HG03095 (cell line): ENCODE measurements around the gene FAS.

ENCODE experiments used
- ATAC-seq: cut with Tn5 transposase; IDR thresholded peaks from one replicate; pipeline ENCODE4 v1.9.1; 2021; ENCODE audit warnings: moderate library complexity; ENCODE audit not compliant: unreplicated experiment

FAS gene

GRCh38 chr10:88990384-88991160 is at the start of gene FAS:
FAS (plus strand) TSS chr10:88990798; CDS start chr10:88990877, 79 bp downstream.
- peak; percentile 53 for ATAC-seq

- ATAC-seq = no peak
These were observed 49.6 kb upstream of the FAS start for GRCh38 chr10:88941026-88941425.

DNA sequence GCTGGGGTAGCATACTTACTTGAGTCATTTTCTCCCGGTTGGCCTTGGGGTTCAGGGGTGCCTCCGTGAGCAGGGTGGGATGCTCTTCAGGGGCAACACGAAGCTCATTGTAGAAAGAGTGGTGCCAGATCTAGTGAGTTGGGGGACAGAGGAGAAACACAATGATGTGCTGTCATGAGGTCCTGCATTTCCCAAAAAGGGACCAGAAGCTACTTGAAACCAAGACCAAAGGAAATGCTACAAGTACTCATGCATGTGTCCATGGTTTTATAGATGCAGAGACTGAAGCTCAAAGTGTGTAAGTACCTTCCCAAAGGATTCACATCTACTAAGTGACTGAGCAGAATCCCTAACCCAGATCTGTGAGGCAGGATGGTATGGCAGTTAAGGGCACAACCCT is 46.8 kb upstream of the FAS start:
- no peak for ATAC-seq

- no peak for ATAC-seq
These were observed 45.8 kb upstream of the FAS start for GRCh38 chr10:88944813-88945212.

- ATAC-seq = no peak
These were observed 44.4 kb upstream of the FAS start for GRCh38 chr10:88946200-88946599.

- no peak for ATAC-seq
These were observed 43.5 kb upstream of the FAS start for GRCh38 chr10:88946965-88947590.

DNA sequence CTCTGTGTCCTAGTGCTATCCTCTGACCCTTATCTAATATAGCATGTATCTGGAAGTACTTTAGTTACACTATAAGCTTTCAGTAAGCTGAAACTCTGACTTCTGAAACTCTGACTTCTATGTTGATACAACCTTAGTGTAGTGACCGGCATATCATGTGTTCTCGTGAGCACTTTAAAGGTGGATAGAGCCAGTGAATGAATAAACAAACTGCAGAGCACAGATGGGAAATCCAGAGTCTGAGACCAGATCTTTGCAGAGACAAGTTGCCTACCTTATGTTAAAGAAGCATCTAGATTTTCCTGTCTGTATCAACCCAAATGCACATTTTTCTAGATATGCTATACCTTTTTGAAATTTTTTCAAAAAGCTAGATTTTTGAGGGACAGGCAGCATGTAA is 41.5 kb upstream of the FAS start:
- no peak for ATAC-seq

- ATAC-seq = no peak
These were observed 40.4 kb upstream of the FAS start for GRCh38 chr10:88949912-88950837.

DNA sequence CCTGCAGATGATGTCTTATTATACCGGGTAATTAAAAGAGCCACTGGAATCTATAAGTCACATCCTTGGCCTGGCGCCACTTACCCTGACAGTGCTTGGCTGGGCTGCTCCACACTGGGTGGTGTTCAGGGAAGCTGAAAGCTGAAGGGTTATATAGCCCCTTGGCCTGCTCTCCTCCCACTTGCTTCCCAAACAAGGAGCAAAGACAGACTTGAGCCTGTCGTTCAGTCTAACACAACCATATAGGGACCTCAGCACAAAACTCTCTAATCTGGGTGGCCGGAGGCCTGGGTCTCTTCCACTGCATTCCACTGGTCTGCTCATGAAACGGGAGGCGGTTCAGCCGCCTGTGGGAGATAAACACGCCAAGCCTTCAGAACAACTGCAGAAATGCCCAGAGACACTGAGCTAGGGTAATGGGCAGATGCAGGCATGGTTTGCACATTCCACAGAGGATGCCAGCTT is 37.9 kb upstream of the FAS start, which contains the start of gene ACTA2:
Gene ACTA2 (minus strand): TSS at position 127 of the 465 bp plus-strand sequence. CDS start 3,843 bp downstream, outside the sequence.
- ATAC-seq = no peak

- ATAC-seq = no peak
These were observed 36.9 kb upstream of the FAS start for GRCh38 chr10:88953662-88954061.

DNA sequence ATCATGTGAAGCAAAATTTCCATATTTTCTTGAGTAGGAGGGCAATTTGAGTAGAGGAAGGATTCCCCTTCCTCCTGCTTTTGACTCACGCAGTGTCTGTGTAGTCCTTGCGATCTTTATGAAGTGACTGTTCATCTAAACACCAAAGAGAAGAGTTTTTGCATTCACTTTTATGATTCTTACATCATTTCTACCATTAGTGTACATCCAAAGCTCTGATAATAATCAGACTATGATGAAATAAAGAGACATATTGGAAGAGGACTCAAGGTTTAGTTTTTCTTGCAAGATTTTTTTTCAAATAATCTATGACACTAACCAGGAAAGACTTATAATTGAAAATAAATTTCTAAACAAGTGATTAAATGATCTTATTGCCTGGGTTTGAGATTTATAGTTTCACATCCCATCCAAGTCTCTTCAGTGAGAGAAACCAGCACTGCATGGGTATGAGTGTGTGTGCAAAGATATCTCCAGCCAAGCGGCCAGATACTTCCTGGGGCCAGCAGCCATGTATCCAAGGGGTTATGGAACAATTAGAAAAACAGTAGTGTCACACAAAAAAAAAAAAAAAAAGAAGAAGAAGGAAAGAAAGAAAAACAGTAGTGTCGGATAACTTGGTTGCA is 36.0 kb upstream of the FAS start:
- ATAC-seq = no peak

GRCh38 chr10:88957381-88957780 is 33.2 kb upstream of the FAS start:
- no peak for ATAC-seq

- ATAC-seq = no peak
These were observed 31.9 kb upstream of the FAS start for GRCh38 chr10:88958721-88959120.

- no peak for ATAC-seq
These were observed 29.8 kb upstream of the FAS start for GRCh38 chr10:88960802-88961201.

DNA sequence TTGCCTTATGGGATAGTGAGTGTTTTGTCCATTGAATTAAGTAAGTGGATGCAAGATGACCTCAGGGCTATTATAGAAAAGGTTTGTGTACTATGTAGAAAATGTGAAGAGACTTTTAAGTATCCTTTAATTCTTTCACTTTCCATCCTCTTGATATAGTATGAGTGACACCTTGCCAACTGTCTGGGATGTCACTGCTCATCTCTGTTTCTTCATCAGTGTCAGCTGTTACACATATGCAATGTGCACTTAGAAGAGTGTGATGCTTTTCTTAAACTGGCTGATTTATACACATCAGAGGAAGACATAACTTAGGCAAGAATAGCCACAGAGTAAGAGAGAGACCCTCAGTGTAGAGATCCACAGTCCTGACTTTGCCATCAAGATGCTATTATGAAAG is 29.3 kb upstream of the FAS start:
- no peak for ATAC-seq

DNA sequence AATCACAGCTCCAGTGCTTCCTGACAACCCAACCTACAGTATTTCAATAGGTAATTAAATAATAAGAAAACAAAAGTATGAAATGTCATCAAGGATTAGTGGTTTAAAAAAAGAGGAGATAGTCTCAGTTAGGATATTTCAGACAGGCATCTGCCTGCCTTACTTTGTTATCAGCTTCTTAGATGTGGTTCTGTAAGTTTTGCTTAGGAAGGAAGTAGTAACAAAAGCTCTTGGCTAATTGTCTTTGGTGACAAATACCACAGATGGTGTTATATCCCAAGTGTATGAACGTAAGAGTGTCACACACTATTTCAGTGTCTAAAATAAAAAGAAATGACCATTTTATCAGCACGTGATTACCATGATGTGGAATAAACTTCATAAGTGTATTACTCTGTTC is 28.3 kb upstream of the FAS start:
- ATAC-seq = no peak

GRCh38 chr10:88963318-88963717 is 27.3 kb upstream of the FAS start:
- no peak for ATAC-seq

DNA sequence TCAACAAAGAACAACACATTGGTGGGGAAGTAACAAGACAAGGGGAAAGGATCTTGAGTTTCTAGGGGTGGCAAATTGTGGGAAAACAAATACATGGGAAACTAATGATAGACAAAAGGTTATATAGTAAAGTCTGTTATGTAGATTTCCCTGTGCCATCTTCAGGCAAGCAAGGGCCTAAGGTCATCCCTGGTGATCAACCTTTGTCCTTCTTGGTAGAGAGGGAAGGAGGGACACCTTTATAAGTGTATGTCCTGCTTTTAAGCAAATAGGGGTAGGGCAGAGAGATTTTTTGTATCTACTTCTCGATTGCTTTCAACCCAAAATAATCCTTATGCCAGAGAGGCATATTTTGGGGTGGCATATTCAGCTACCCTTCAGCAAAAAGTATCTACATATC is 26.2 kb upstream of the FAS start:
- ATAC-seq = no peak

DNA sequence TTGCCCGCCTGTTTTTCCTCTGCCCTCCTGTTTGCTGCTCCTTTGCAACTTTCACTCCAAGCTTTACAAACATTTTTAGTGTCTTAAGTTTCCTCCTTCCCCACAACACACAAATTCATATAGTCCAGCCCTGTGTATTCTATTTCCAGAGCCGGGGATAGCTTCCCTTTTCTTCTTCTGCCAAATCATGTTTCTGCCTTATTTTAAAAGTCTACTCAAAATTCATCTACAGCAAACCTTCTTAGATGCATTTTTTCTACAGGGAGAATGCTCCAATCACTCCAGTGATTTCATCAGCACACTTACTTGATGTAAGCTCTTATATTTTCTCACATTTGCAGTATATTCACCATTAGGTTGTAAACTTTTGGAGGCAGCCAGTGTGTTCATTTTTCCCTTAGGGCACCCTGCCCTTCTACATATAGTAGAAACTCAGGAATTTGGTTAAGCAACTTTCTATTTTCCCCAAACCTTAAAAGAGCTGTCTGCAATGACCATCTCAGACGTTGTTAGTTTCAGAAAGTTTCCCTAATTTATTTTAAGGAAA is 25.7 kb upstream of the FAS start:
- ATAC-seq = no peak

DNA sequence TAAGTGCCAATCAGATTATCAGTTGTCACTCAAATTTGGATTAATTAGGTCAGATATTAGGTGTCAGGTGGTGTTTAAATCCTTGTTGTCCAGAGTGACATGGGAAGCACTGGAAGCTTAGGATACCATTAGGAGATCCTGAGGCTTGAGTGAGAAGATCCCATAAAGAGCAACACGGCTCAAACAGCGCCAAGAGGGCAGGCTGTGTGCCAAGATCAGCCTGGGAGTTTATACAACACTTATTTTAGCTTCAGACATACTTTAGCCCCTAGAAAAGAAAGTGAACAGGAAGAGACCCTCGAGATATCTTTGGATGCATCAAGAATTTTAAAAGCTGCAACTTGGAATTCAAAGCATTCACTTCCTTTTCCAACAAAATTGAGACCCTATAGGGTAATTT is 23.8 kb upstream of the FAS start:
- no peak for ATAC-seq

GRCh38 chr10:88968391-88968790 is 22.2 kb upstream of the FAS start:
- no peak for ATAC-seq
